GM18498 (cell line): ENCODE measurements around the gene SYT9.

ENCODE experiments used
- ATAC-seq: cut with Tn5 transposase; IDR thresholded peaks from one replicate; pipeline ENCODE4 v1.9.1; 2021; ENCODE audit warnings: mild to moderate bottlenecking, moderate library complexity; ENCODE audit not compliant: unreplicated experiment

SYT9 gene

GRCh38 chr11:7251836-7252682 lies at the start of gene SYT9:
Gene SYT9, plus strand, starts transcription at chr11:7251904. Its CDS starts 283 bp downstream, at chr11:7252187.
- peak; percentile 90 for ATAC-seq

- no peak for ATAC-seq
Measured at GRCh38 chr11:7202412-7202811, 49.3 kb upstream of the SYT9 start.

GRCh38 chr11:7204778-7205177 lies 46.9 kb upstream of the SYT9 start:
- no peak for ATAC-seq

- ATAC-seq, result no peak
Measured at GRCh38 chr11:7208391-7208790, 43.3 kb upstream of the SYT9 start.

- no peak for ATAC-seq
Measured at GRCh38 chr11:7219491-7219890, 32.2 kb upstream of the SYT9 start.

- no peak for ATAC-seq
Measured at GRCh38 chr11:7220636-7221035, 31.1 kb upstream of the SYT9 start.

- no peak for ATAC-seq
Measured at GRCh38 chr11:7222619-7223018, 29.1 kb upstream of the SYT9 start.

GRCh38 chr11:7239877-7240276 lies 11.8 kb upstream of the SYT9 start:
- ATAC-seq, result no peak

- no peak for ATAC-seq
Measured at GRCh38 chr11:7245341-7245740, 6.4 kb upstream of the SYT9 start.

- no peak for ATAC-seq
Measured at GRCh38 chr11:7246179-7246578, 5.5 kb upstream of the SYT9 start.

- no peak for ATAC-seq
Measured at GRCh38 chr11:7250166-7250565, 1.5 kb upstream of the SYT9 start.

GRCh38 chr11:7251487-7251835 lies 243 bp upstream of the SYT9 start:
- no peak for ATAC-seq

- no peak for ATAC-seq
Measured at GRCh38 chr11:7252683-7253213, 1.0 kb downstream of the SYT9 start.

GRCh38 chr11:7253800-7254199 lies 2.1 kb downstream of the SYT9 start:
- ATAC-seq, result no peak

GRCh38 chr11:7254731-7255291 lies 3.1 kb downstream of the SYT9 start:
- ATAC-seq, result no peak

GRCh38 chr11:7256943-7257342 lies 5.2 kb downstream of the SYT9 start:
- ATAC-seq, result no peak

- ATAC-seq, result no peak
Measured at GRCh38 chr11:7257724-7258123, 6.0 kb downstream of the SYT9 start.

GRCh38 chr11:7261578-7261977 lies 9.9 kb downstream of the SYT9 start:
- ATAC-seq, result no peak

- ATAC-seq, result no peak
Measured at GRCh38 chr11:7262672-7263071, 11.0 kb downstream of the SYT9 start.

GRCh38 chr11:7263842-7264241 lies 12.1 kb downstream of the SYT9 start:
- ATAC-seq, result no peak

GRCh38 chr11:7268758-7269157 lies 17.1 kb downstream of the SYT9 start:
- ATAC-seq, result no peak

GRCh38 chr11:7270233-7270865 lies 18.6 kb downstream of the SYT9 start:
- no peak for ATAC-seq
